Muscle of arm (tissue), 12 donors: ENCODE data around the gene SRD5A3. TPM values are rescaled to one million over a fixed set of nuclear protein-coding genes. Genes with fewer than 3 reads are reported as not detected.

ENCODE experiments used
- DNase-seq: peaks from one replicate; pipeline ENCODE4 v3.0.0-alpha.2; 2013
- polyA plus RNA-seq, 12 donors: library from polyadenylated mRNA; unstranded; fragments of 120-200 nt; gene quantifications; one replicate each; pipeline ENCODE4 v1.2.1, GENCODE V29; 2013; ENCODE audit not compliant: insufficient read length in 12 of 12

Gene SRD5A3
- polyA plus RNA-seq, 12 donors, result 10.1 to 25.2 (median 15.1) TPM; not detected in 1

DNA sequence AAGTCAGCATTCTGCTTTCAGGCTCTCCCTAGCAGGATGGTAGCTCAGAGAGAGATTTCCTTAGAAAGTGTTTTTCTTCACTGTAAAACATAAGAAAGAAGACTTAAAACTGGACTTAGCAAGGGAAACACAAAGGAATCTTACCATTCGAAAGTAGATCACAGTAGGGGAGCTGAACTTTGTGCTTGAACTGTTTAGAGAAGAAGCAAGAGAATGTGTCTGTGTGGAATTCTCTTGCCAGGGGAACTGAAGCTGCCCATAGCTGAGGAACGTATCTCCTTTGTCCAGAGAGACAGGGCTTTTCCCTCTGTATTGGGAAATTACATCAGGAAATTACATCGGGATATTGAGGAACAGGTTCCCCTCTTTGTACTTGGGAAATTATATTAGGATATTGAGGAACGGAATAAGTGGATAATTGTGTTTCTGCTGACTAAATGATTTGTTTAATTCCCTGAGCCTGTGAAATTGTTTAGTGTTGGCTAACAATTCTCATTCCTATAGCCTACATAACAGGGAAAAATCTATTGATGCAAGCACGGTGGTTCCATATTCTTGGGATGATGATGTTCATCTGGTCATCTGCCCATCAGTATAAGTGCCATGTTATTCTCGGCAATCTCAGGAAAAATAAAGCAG, 21.2 kb downstream of the SRD5A3 start:
- DNase-seq, result no peak

DNA sequence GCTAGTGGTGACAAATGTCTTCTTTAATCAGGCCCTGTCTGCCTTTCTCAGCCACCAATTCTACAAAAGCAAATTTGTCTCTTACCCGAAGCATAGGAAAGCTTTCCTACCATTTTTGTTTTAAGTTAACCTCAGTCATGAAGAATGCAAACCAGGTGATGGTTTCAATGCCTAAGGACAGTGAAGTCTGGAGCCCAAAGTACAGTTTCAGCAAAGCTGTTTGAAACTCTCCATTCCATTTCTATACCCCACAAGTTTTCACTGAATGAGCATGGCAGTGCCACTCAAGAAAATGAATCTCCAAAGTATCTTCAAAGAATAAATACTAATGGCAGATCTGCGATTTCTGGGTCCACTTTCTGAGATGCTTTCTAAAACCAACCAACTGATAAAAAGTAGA, 23.9 kb downstream of the SRD5A3 start:
- DNase-seq, result no peak

DNA sequence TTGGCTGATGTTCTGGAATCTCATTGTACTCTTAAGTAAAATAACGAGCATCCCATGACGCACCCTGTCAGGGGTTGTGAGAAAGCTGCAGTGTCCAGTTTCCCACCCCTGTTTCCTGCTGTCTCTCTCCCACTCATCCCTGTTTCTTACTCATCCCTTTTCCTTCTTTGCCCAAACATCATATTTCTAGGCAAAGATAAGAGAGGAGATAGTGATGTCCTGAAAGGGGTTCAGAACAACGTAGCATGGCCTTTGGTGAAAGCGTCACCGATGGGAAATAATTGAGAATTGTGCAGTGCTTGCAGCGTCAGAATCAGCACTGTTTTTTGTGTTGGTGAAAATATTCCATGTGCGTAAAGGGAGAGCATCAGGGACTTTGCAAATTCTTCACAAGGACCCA, 26.2 kb downstream of the SRD5A3 start:
- DNase-seq, result no peak

DNA sequence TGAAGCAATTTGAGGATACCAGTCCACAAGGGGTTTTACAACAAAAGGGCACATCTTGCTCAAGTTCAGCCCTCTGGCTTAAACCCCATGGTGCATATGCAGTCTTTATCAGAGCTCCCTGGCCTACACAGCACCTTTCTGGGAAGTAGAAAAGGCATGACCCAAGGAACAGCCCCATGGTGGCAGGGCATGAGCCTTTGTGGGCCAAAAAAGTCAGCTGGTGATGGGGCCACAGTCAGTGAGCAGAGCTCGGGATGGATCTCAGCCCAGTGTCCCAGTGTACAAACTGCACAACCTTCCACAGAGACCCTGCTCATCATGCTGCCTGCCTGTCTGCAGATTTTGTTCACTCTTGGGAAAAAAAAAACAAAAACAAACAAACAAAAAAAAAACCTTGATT, 27.4 kb downstream of the SRD5A3 start:
- no peak for DNase-seq

DNA sequence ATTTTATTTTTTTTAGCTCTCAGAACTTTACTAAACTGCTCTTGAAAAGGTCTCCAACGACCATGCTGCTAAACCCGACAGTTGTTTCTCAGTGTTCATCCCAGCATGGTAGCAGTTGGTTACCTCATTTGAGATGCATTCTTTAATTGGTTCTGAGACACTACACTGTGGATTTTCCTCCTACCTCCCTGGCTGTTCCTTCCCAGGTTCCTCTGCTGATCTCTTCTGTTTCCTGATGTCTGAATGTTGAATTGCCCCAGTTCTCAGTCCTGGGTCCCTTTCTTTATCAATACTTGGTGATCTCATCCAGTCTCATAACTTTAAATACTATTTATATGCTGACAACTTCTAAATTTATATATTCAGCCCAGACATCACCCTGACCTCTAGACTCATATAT, 30.7 kb downstream of the SRD5A3 start:
- no peak for DNase-seq

DNA sequence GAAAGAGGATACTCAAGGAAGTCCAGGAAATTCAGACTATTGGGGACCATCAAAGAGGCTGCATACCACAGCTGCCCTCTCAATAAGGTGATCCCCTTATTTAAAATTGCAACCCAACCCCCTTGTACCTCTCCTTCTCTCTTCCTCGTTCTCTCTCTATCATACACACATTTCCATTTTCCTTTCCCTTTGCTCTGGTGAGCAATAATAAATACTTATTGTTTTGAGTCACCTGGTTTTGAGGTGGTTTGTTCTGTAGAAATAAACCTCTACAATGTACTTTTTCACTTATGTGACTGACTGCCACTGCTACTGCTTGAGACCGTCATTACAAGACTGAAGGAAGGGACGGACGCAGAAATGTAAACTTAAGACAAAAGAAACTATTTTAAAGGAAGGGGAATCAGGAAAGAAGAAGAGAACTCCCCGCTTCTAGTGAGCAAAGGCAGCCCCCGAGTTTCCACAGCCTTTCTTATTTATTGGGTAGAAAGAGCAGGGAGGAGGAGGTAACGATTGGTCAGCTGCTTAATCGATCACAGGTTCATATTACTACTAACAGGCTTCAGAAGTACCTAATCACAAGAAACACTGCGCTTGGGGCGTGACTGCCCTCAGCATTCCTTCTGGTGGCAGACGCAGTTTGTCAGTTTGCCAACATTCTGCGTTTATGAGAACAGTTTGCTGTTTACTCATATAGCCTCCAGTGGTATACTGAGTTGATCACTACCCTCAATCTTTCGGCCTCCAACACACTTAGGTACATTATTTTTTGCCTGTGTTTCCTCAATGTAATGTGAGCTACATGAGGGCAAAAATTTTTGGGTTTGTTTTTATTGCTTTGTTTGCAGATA, 32.8 kb downstream of the SRD5A3 start:
- DNase-seq, result no peak

DNA sequence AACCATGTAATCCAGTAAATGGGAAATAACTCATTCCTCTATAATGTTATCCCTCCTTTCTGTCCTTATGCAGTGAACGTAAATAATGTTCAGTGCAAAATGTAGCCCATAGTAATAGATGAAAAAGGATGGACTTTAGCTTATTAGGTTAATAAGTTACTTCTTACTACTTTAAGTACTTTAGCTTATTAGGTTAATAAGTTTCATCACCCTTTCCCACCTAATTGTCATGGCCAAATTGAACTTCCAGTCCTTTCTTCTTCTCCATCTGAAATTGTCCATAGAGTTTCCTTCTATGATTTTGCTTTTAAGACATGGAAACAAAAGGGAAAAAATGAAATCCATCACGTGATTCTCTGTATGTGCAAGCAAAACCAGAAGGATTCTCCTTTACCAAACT, 34.5 kb downstream of the SRD5A3 start:
- no peak for DNase-seq

DNA sequence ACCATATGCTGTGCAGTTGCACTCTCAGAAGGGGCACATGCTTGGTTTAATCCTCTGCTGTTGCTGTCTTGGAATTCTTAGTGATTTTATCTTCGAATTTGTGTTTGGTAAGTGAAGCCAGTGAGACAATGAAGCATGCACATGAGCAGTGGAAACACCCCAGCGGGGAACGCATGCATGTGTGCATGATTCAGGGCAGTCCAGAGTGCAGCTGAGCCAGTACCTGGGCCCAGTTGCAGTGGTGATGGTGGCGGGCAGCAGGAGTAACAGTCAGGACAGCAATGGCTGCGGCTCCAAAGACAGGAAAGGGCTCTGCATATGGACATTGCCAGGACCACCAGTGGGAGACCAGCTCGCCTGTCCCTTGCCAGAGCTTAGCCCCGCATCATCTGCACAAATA, 35.5 kb downstream of the SRD5A3 start:
- no peak for DNase-seq

DNA sequence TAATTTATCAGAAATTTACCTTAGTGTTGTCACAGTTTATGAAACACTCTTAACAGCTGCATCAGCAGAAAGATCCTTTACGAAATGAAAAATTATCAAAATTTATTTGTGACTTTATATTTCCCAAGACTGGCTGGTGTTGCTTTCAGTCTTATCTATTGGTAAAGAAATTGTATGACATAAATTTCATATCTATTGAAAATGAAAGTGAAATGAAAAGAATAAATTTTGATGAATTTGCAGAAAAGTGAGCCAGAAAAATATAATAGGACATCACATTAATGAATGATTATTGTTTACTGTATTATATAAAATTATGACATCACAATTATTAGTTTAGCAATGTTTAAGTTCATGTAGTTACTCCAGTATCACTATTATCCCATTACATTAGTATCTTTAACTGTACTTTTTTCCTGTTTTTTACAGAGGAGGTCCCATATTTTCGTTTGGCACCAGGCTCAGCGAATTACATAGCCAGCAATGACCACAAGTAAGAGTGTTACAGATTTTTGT, 36.5 kb downstream of the SRD5A3 start:
- DNase-seq, result no peak

DNA sequence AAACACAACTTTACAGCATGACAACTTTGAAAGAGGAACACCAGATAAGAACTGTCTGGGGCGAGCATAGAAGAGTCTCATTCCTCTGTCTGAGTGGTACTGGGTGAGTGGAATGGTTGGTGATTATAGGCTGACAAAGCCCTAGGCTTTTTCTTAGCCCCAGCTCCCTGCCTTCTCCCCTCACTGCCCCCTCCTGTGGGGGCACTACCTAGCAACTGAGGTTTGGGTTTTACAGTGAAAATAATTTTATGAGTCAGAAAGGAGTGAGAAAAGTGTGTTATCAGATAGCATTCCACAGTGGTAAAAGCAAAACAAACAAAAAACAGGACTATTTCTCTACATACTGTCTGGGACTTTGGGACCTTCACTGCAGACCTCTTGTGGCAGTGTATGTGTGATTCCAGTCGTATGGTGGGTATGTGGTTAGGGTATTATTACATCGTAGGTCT, 39.2 kb downstream of the SRD5A3 start:
- no peak for DNase-seq

DNA sequence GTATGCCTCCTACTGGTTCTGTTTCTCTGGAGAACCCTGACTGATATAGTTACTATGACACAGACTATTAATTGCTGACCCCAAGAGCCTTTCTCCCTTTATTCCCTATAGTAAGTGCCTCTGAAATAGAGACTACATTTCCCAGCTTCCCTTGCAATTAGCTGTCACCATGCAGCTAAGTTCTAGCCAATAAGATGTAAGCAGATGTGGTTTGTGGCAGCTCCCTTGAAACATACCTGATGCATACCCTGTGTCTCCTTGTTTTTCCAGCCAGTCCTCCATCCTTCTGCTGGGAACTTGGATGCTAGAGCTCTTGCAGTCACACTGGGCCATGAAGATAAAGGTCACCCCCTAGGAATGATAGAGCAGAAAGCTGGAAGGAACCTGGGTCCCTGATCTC, 40.0 kb downstream of the SRD5A3 start:
- no peak for DNase-seq

DNA sequence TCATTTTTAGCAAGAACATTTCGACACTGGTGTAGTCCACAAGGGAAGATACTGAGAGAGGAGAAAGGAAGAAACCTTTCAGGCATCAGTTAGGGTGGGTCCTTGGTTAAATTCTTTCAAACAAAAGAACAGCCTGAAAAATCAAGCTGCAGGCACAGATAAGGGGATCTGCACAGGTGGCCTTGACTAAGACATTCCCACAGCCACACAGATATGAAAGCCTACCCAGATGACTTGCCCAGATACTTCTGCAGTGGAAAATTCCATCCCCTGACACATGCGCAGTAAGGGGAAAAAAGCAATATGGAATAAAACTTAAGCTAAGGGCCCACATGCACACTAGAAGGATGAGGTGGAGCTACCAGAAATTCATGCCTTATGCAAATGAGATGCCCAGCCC, 40.8 kb downstream of the SRD5A3 start:
- no peak for DNase-seq

DNA sequence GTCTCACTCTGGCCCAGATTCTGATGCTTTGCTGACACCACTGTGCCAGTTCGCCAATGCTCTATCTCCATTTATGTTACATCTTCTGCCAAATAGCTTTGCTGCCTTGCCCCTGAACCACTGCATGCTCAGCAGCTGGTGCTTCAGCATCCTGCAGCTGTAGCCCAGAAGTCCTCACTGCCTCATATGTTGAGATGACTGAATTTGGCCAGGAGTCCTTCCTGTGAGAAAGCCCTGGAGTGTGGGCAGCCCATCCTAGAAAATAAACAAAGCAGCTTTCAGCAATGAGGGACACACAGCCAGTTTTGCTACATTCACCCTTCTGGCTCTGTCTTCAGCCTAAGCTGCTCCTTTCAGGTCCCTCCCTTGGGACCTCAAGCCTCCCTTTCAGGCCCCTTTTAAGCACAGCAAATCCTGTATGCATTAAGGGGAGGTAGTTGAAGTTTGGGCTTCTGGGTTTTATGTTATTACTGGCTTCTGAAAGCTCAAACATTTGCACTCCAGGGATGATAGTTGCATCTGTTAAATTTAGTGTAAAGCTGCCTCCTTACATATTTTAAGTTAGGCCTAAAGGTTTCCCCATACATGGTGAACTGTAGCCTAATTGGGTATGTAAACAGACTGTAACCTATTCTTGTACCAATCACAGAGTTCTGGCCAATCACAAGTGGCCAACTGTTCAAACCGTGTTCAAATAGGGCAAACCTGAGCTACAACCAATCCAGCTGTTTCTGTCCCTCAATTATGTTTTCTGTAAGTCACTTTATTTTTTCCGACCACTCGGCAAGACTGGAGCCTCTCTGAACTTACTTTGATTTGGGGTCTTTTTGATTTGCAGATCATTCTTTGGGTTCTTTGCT, 47.6 kb downstream of the SRD5A3 start:
- no peak for DNase-seq

DNA sequence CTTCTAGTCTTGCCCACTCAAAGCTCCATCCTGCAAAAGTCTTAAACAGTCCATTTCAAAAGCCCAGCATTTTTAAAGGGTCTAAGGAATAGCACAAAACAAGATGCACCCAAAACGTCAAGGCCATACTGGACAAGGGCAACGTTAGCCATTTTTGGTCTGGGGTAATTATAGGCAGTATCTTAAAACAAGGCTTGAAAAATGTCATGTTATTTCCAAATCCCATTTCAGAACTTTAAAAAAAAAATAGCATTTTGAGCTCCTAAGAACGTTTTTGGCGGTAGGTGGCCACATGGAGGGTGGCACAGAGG, 49.1 kb downstream of the SRD5A3 start:
- DNase-seq, result no peak

DNA sequence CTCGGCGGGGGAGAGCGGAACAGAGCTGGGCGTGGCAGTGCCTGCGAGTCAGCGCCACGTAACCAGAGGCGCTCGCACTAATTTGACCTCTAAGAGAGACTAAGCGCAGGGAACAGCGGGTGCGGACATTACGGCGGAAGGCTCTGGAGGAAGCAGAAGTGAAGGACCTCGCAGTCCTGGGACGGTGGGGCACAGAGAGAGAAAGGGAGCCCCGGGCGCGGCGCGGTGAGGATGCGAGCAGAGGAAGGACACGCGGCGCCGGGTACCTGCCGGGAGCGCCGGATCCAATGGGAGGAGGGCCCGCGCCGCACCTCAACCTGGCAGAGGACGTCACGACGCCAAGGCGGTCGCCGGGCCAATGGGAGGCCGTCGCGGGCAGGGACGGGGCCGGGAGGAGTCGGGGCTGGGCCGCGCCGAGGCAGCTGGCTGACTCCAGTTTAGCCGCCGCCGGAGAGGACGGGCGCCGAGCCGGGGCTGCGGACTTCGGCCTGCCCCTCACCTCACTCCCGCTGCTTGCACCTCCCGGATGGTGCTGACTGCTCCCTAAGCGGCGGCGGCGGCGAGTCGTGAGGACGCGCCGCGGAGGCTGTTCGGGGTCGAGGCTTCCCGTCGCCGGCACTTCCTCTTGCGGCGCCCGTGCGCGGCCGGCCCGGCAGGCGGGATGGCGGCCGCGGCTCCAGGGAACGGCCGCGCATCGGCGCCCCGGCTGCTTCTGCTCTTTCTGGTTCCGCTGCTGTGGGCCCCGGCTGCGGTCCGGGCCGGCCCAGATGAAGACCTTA, 49.7 kb downstream of the SRD5A3 start, which contains the start of gene TMEM165:
Gene TMEM165 (plus strand): TSS at position 429 of the 779 bp plus-strand sequence. CDS start 233 bp downstream, at position 662.
- DNase-seq, result peak; percentile 88

DNA sequence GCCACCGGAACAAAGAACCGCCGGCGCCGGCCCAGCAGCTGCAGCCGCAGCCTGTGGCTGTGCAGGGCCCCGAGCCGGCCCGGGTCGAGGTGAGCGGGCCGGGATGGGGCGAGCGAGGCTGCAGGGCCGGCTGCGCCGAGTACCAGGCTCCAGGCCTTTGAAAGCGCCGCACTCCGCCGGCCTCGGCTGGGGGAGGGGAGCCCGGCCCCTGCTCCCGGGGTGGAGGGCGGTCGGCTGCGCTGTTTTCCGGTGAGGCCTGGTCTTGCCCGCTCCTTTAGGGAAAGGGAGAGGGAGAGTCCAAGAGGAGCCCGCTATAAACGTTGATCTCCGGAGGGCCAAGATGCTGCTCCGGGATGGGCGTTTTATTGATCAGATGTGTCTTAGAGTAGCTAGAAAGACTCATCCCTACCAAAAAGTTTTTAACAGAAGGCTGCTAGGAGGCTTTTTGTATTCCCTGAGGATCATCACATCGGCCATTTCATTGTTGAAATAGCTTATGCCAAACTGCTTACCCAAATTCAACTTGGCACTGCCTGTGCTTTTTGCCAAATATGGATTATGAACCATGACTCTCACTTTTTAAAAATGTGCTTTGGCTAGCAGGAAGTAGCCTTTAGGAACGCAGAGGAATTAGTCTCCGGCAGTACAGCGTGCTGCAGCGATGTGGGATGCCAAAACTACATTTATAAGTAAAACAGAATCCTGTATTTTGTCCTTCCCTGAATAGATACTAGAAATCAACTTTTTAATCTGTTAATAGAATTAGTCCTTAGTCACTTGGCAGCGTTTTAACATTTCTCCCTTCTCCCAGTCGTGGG, 50.5 kb downstream of the SRD5A3 start:
- DNase-seq, result peak; percentile 60

DNA sequence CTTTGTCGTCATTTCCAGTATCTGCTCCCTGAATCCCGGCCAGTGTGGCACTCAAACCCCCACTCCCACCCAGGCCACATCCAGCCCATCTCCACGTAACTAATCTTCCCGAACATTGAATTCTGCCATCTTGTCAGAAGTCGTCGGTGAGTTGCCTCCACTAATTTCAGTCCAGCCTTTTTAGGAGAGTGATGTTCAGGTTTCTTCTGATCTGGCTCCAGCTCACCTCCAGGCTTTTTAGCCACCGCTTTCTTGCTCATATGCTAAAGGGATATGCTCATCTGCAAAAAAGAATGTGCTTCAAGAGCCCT, 51.0 kb downstream of the SRD5A3 start:
- DNase-seq, result peak; percentile 31

DNA sequence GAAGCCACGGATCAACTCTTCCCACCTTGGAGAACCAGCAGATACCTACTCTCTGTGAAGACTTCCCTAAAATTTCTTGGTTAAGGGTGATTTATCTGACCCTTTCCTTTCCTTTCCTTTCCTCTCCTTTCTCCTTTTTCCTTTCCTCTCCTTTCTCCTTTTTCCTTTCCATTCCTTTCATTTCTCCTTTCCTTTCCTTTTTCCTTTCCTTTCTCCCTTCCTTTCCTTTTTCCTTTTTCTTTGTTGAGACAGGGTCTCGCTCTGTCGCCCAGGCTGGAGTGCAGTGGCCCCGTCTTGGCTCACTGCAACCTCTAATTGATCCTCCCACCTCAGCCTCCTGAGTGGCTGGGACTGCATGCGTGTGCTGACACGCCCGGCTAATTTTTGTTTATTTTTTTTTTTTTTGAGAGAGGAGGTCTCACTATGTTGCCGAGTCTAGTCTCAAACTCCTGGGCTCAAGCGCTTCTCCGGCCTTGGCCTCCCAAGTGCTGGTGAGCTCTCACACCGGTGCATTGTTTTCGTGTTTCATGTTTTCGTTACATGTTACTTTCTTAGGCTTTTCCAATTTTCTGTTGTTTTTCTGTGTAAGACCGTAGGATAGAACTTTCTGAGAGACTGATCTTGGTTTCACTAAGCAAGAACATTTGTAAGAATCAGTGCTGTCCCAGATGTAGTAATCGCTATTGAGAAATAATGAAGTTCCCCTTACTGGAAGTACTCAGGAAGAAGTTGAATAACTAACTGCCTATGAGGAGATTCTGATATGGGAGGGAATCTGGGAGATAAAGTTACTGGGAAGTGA, 51.7 kb downstream of the SRD5A3 start:
- DNase-seq, result no peak

DNA sequence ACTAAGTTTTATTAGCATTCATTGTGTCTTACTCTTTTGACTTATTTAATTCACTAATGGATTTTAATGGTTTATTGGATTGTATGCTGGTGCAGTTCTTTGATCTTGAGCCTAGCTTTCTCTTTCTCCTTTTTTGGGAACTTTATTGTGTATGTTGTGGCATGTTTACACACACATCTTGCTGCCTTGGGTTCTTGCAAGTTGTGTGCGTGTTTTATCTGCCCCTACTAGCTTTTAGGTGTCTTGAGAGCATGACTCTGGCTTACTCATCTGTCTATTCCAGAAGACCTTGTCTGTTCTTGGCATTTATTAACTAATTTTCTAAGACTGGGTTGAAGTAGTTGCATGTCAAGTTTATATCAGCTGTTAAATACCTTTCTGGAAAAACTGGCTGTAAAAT, 52.4 kb downstream of the SRD5A3 start:
- DNase-seq, result no peak

DNA sequence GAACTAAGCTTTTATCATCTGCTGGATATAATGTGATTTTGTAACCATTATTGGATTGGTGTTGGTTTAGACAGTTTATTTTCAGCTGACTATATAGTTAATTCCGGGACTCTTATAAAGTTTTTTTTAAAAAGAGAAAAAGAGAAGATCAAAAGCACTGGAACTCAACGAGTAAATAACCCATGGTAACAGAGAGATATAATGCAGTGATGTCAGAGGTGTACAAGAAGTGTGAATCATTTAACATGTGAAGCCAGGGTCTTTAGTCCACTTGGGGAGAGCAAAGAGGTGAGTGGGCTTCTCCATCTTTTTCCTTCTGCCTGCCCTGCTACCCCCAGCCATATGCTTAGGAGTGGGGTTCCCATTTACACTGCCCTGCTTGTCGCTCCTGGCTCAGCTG, 52.9 kb downstream of the SRD5A3 start:
- DNase-seq, result no peak
